ENCODE measurements around the gene PDPK1.

DNA sequence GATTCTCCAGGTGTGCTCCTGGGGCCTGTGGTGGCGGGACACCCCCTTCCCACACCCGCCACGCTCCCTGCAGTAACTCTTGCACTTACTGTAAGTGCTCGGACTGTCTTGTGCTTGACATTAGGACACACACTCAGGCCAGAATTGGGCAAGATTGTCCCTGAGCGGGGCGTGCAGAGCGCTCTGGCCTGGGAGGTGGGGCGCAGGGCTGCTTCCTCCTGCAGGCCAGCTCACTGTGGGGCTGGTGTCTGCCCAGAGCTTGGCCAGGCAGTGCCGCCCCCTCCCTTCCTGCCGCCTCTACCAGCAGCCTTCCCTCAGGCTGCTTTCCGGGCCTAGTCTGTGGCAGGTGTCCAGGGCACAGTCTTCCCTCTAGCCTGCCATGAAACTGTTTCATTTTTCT is 30.2 kb upstream of the PDPK1 start:
- TF ChIP-seq, protein P1, sequence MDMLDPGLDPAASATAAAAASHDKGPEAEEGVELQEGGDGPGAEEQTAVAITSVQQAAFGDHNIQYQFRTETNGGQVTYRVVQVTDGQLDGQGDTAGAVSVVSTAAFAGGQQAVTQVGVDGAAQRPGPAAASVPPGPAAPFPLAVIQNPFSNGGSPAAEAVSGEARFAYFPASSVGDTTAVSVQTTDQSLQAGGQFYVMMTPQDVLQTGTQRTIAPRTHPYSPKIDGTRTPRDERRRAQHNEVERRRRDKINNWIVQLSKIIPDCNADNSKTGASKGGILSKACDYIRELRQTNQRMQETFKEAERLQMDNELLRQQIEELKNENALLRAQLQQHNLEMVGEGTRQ (IDR thresholded peaks at IDR 0.05; ENCODE audit: low read depth, low read length), result no peak
- TF ChIP-seq, protein P2, sequence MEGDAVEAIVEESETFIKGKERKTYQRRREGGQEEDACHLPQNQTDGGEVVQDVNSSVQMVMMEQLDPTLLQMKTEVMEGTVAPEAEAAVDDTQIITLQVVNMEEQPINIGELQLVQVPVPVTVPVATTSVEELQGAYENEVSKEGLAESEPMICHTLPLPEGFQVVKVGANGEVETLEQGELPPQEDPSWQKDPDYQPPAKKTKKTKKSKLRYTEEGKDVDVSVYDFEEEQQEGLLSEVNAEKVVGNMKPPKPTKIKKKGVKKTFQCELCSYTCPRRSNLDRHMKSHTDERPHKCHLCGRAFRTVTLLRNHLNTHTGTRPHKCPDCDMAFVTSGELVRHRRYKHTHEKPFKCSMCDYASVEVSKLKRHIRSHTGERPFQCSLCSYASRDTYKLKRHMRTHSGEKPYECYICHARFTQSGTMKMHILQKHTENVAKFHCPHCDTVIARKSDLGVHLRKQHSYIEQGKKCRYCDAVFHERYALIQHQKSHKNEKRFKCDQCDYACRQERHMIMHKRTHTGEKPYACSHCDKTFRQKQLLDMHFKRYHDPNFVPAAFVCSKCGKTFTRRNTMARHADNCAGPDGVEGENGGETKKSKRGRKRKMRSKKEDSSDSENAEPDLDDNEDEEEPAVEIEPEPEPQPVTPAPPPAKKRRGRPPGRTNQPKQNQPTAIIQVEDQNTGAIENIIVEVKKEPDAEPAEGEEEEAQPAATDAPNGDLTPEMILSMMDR (conservative IDR thresholded peaks at IDR 0.05; ENCODE audit: low read depth, low read length), result no peak
- no peak for TF ChIP-seq CHD1 (IDR thresholded peaks at IDR 0.05; ENCODE audit: low read depth, low read length)

Measured in IMR-90 (cell line).